Measurements from ENCODE around the gene UVRAG. TPM values are rescaled to one million over a fixed set of nuclear protein-coding genes. Genes with fewer than 3 reads are reported as not detected.

Gene UVRAG
- total RNA-seq, 1 donor from 2014 or later, result 7.4 TPM

GRCh38 chr11:75770102-75770501 lies 44.9 kb upstream of the UVRAG start:
- no peak for TF ChIP-seq CTCF (conservative IDR thresholded peaks at IDR 0.05; ENCODE audit: low read depth, low read length)
- no peak for DNase-seq (ENCODE audit: low read depth)
- H3K4me3 ChIP-seq (ENCODE audit: low read depth, low read length), result no peak overlapping the region

GRCh38 chr11:75771646-75772410 lies 43.2 kb upstream of the UVRAG start:
- no peak for DNase-seq (ENCODE audit: low read depth)
- TF ChIP-seq CTCF (conservative IDR thresholded peaks at IDR 0.05; ENCODE audit: low read depth, low read length), result no peak
- H3K4me3 ChIP-seq (ENCODE audit: low read depth, low read length), result no peak overlapping the region

GRCh38 chr11:75773595-75774353 lies 41.2 kb upstream of the UVRAG start:
- no peak overlapping the region for H3K4me3 ChIP-seq (ENCODE audit: low read depth, low read length)
- TF ChIP-seq CTCF (conservative IDR thresholded peaks at IDR 0.05; ENCODE audit: low read depth, low read length), result no peak
- DNase-seq (ENCODE audit: low read depth), result no peak

- TF ChIP-seq CTCF (conservative IDR thresholded peaks at IDR 0.05; ENCODE audit: low read depth, low read length), result no peak
- no peak for DNase-seq (ENCODE audit: low read depth)
- no peak overlapping the region for H3K4me3 ChIP-seq (ENCODE audit: low read depth, low read length)
Measured at GRCh38 chr11:75775056-75775455, 40.0 kb upstream of the UVRAG start.

GRCh38 chr11:75776546-75776945 lies 38.5 kb upstream of the UVRAG start:
- TF ChIP-seq CTCF (conservative IDR thresholded peaks at IDR 0.05; ENCODE audit: low read depth, low read length), result no peak
- DNase-seq (ENCODE audit: low read depth), result no peak
- H3K4me3 ChIP-seq (ENCODE audit: low read depth, low read length), result no peak overlapping the region

- no peak for TF ChIP-seq CTCF (conservative IDR thresholded peaks at IDR 0.05; ENCODE audit: low read depth, low read length)
- H3K4me3 ChIP-seq (ENCODE audit: low read depth, low read length), result no peak overlapping the region
- no peak for DNase-seq (ENCODE audit: low read depth)
Measured at GRCh38 chr11:75777461-75778110, 37.4 kb upstream of the UVRAG start.

Measured in epithelial cell of proximal tubule (primary cell).